Raji (cell line): Measurements from ENCODE around the gene SETD3.

Experiments used
- POLR2A ChIP-seq: IDR thresholded peaks from 2 replicates; pipeline ENCODE4 v1.6.1; 2011; ENCODE audit warnings: low read depth, low read length, control low read depth; ENCODE audit not compliant: insufficient read depth

Gene SETD3

DNA sequence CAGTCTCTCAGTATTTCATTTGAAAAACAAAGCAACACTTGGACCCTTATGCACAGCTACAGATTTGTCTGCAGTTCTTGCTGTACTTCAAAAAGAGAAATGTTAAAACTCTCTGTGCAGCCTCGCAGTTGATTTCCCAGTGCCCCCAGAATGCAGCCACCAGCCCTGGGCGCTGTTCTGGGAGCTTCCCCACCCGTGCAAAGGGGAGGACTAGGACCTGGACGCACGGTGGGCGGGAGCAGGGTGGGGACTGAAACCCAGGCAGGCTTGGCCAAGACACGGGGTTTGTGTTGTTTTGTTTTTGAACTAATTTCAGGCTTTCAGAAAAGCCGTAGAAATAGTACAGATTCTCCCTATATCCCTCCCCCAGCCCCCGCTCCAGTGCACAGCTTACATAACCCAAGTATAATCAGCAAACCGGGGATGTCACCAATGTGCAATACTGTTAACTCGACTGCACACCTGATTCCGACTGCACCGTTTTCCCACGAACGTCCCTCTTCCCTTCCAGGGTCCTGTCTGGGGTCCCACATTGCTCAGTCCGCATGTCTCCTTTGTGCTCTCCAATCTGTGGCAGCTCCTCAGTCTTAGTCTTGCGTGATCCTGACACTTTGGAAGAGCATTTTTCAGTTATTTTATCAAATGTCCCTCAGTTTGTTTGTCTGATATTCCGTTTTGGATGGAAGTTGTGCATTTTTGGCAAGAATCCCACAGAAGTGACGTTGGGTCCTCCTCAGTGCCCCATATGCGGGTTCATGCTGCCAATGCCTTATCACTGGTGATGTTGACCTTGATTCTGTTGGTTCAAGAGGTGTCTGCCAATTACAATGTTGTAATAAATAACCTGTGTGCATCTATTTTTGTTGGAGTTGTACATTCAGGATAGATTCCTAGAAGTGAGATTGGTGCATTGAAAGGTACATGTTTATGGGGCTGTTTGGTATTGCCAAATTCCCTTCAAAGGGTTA lies 95.9 kb downstream of the SETD3 start:
- TF ChIP-seq POLR2A, result no peak

GRCh38 chr14:99383472-99384449 lies 96.9 kb downstream of the SETD3 start:
- no peak for TF ChIP-seq POLR2A

GRCh38 chr14:99382781-99383471 lies 97.7 kb downstream of the SETD3 start:
- no peak for TF ChIP-seq POLR2A

GRCh38 chr14:99382071-99382470 lies 98.6 kb downstream of the SETD3 start:
- TF ChIP-seq POLR2A, result no peak

DNA sequence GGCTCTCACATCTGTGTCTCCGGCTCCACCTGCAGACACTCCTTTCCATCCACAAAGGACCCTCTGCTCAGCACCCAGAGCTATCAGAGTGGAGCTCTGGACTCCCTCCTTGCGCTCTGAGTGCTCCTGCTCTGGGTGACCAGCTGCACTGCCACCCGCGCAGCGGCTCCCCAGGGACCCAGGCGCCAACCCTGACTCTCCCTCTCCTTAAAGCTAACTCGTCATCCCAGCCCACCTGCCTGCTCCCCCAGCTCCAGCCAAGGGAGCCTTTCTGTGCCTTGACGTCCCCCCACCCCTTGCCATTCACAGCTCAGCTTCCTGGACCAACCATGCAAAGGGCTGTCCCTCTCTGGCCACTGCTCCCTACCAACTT lies 99.0 kb downstream of the SETD3 start:
- TF ChIP-seq POLR2A, result no peak

- no peak for TF ChIP-seq POLR2A
Observed at GRCh38 chr14:99380991-99381687, 99.5 kb downstream of the SETD3 start.

DNA sequence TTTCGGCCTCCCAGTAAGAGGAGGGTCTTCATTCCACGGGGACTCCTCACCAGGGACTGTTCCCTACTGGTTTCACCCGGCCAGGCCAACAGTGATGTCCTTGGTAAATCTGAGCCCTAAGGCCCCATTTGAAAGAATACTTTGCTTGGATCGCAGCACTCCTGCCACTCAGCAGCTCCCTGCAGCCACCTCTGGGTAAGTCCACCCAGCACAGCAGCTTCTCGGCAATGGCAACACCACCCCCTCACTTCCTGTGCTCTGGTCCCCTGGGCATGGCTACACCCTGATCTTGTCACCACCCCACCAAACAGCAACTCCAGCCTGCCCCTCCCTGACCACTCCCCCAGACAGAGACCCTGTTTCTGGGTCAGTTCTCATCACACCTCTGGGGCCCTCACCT lies 100.3 kb downstream of the SETD3 start:
- TF ChIP-seq POLR2A, result no peak

GRCh38 chr14:99378782-99379214 lies 101.9 kb downstream of the SETD3 start:
- no peak for TF ChIP-seq POLR2A

DNA sequence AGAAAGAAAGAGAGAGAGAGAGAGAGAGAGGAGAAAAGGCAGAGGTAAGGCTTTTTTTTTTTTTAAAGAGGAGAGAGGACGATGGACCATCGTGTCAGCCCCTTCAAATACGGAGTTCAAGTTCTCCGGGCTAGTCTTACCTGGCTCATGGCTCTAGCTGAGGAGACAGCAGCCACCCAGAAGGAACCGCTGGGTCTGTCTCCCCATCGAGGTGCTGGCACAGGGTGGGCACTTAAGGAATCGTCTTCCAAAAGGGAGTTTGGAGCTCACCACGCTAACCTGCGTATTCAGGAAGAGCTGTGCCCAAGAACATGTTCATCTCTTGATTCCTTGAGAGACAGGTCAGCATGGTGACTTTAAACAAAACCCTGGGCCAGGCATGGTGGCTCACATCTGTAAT lies 102.7 kb downstream of the SETD3 start:
- no peak for TF ChIP-seq POLR2A

DNA sequence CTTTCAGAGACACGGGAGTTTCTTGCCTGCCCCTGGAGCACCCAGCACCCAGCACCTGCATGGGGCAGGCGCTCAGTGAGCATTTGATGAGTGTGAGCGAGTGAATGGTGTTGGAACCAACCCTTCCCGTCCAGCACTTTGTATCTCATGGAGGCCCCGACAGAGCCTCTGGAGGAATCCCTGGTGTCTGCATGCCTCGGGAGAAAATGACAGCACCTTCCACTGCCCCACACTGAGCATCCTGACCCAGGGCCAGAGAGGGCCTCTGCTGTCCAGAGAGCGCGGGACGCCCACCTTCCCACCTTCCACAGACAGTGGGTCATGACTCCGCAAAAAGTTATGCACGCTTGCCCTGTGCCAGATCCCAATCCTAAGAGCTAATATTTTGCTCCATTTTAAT lies 105.7 kb downstream of the SETD3 start:
- no peak for TF ChIP-seq POLR2A

- no peak for TF ChIP-seq POLR2A
Observed at GRCh38 chr14:99363616-99364290, 116.9 kb downstream of the SETD3 start.

DNA sequence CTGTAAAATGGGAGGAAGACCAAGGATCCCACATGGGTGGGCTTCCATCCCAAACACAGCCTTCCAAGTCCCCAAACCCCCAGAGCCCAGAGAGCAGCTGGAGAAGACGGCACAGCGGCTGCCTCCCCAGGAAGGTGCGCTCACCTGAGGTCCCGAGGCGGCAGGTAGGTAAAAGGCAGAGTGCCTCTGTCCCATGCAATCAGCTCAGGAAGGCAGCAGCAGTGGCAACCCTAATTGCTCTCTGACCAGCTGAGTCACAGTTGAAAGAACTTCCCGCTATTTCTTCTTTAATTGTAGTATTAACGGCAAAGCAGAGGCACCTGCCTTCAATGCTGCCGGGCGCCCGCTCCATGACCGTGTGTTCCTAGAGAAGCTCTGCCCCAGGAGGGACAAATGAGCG lies 117.6 kb downstream of the SETD3 start:
- TF ChIP-seq POLR2A, result no peak

GRCh38 chr14:99361596-99362215 lies 119.0 kb downstream of the SETD3 start:
- TF ChIP-seq POLR2A, result no peak
